Measurements from ENCODE around the gene JAKMIP2. TPM values are rescaled to one million over a fixed set of nuclear protein-coding genes. Genes with fewer than 3 reads are reported as not detected.
"Not testable (repeated sequence)": the region's sequence is repeated elsewhere in the genome, so short reads cannot be mapped to it uniquely, and the experiment has no call there.

The JAKMIP2 gene
- polyA plus RNA-seq, 1 of the 3 experiments (the other 2 are of a cell fraction), result 2.1 TPM

GRCh38 chr5:147803926-147804325 lies 21.4 kb upstream of the JAKMIP2 start:
- H3K79me2 ChIP-seq (ENCODE audit: insufficient read depth), result no peaks in the 10 kb centered on the region
- H3K4me1 ChIP-seq (ENCODE audit: control insufficient read depth in 1 of 2, insufficient read depth in 2 of 2, low read depth in 1 of 2, low read length in 1 of 2), result peaks cover 0 to 11% of the 10 kb centered on the region in 2 experiments; a peak in 2 of 4 replicates
- no peaks in the 10 kb centered on the region for H3K9me2 ChIP-seq
- no peak overlapping the region for H3K27ac ChIP-seq (ENCODE audit: low read depth in 2 of 2, low read length in 1 of 2)
- H3K4me2 ChIP-seq, result no peak overlapping the region
- no peaks in the 10 kb centered on the region for H4K20me1 ChIP-seq (ENCODE audit: insufficient read depth)
- POLR2A ChIA-PET, result no interaction called here
- H3K9ac ChIP-seq, result no peak overlapping the region
- DNase-seq, result no peak
- H3F3A ChIP-seq (replicated peaks; ENCODE audit: insufficient read depth), result no peaks in the 10 kb centered on the region
- no peak overlapping the region for H2AFZ ChIP-seq (ENCODE audit: low read depth)
- CTCF ChIA-PET, result interaction anchor here (0.6 to 3.3 kb wide), 4 partner anchors 19 to 590 kb away, joined by 3 to 24 read pairs (median 10); no protein-coding TSS in a partner anchor
- H3K4me3 ChIP-seq (ENCODE audit: low read depth in 2 of 2, low read length in 1 of 2), result no peak overlapping the region
- no peaks in the 10 kb centered on the region for H3K9me3 ChIP-seq
- no peaks in the 10 kb centered on the region for H3K27me3 ChIP-seq (ENCODE audit: insufficient read depth)
- H3K36me3 ChIP-seq (replicated peaks in 1 of 2; ENCODE audit: control insufficient read depth in 1 of 2, insufficient read depth in 2 of 2, low read length in 1 of 2), result no peaks in the 10 kb centered on the region
- 0% methylated on average over 1 of the region's 1 CpG for WGBS (ENCODE audit: low lambda C conversion rate)
- no peak for TF ChIP-seq MAX (IDR thresholded peaks at IDR 0.05; ENCODE audit: low read depth)
- TF ChIP-seq RCOR1 (IDR thresholded peaks at IDR 0.05; ENCODE audit: low read length), result no peak
- TF ChIP-seq, protein P1, sequence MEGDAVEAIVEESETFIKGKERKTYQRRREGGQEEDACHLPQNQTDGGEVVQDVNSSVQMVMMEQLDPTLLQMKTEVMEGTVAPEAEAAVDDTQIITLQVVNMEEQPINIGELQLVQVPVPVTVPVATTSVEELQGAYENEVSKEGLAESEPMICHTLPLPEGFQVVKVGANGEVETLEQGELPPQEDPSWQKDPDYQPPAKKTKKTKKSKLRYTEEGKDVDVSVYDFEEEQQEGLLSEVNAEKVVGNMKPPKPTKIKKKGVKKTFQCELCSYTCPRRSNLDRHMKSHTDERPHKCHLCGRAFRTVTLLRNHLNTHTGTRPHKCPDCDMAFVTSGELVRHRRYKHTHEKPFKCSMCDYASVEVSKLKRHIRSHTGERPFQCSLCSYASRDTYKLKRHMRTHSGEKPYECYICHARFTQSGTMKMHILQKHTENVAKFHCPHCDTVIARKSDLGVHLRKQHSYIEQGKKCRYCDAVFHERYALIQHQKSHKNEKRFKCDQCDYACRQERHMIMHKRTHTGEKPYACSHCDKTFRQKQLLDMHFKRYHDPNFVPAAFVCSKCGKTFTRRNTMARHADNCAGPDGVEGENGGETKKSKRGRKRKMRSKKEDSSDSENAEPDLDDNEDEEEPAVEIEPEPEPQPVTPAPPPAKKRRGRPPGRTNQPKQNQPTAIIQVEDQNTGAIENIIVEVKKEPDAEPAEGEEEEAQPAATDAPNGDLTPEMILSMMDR (IDR thresholded peaks at IDR 0.05), result no peak
- TF ChIP-seq USF2 (IDR thresholded peaks at IDR 0.05; ENCODE audit: borderline replicate concordance, low read depth, low read length), result no peak
- no peak for TF ChIP-seq REST (IDR thresholded peaks at IDR 0.05; ENCODE audit: low read depth, low read length)
- no peak for TF ChIP-seq JUND (IDR thresholded peaks at IDR 0.05)

DNA sequence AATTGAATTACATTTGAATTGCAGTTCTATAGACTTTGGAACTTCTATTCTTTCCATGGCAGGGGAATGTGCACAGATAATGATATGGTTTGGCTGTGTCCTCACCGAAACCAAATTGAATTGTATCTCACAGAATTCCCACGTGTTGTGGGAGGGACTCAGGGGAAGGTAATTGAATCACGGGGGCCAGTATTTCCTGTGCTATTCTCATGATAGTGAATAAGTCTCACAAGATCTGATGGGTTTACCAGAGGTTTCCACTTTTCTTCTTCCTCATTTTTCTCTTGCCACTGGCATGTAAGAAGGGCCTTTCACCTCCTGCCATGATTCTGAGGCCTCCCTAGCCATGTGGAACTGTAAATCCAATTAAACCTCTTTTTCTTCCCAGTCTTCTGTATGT lies 20.6 kb upstream of the JAKMIP2 start:
- WGBS (ENCODE audit: low lambda C conversion rate), result 25% methylated on average over 3 of the region's 3 CpGs
- peaks cover 0 to 11% of the 10 kb centered on the region in 2 experiments; a peak in 2 of 4 replicates for H3K4me1 ChIP-seq (ENCODE audit: control insufficient read depth in 1 of 2, insufficient read depth in 2 of 2, low read depth in 1 of 2, low read length in 1 of 2)
- H2AFZ ChIP-seq (ENCODE audit: low read depth); H3F3A ChIP-seq (replicated peaks; ENCODE audit: insufficient read depth); H3K79me2 ChIP-seq (ENCODE audit: insufficient read depth); H3K9me3 ChIP-seq; H3K4me3 ChIP-seq (ENCODE audit: low read depth in 2 of 2, low read length in 1 of 2); H3K4me2 ChIP-seq; H4K20me1 ChIP-seq (ENCODE audit: insufficient read depth); H3K9me2 ChIP-seq; H3K27ac ChIP-seq (ENCODE audit: low read depth in 2 of 2, low read length in 1 of 2); H3K27me3 ChIP-seq (ENCODE audit: insufficient read depth); DNase-seq; H3K9ac ChIP-seq; H3K36me3 ChIP-seq (replicated peaks in 1 of 2; ENCODE audit: control insufficient read depth in 1 of 2, insufficient read depth in 2 of 2, low read length in 1 of 2); POLR2A ChIA-PET: not testable (repeated sequence)
- CTCF ChIA-PET, result interaction anchor here (3.0 kb wide), 1 partner anchor 19 kb away, joined by 24 read pairs; no protein-coding TSS in a partner anchor
